Esophagus squamous epithelium (tissue), 4 donors: ENCODE results near the gene DTNB.

ENCODE experiments used
- POLR2A ChIP-seq, 4 donors: fragments of 450-650 bp; IDR thresholded peaks; one replicate each; pipeline ENCODE4 v1.6.1; 2017; ENCODE audit warnings: antibody characterized with exemption in 4 of 4, mild to moderate bottlenecking in 4 of 4, moderate library complexity in 3 of 4
- TF ChIP-seq, protein P1 (sequence below), 6 experiments: fragments of 450-650 bp in 4 of 6; fragments of 200-600 bp in 2 of 6; sonication (generic) in 2 of 6; IDR thresholded peaks; one replicate each; pipeline ENCODE4 v1.5.1; 2016 to 2019; ENCODE audit warnings: antibody characterized with exemption in 6 of 6, mild to moderate bottlenecking in 4 of 6, moderate library complexity in 4 of 6

DNA sequence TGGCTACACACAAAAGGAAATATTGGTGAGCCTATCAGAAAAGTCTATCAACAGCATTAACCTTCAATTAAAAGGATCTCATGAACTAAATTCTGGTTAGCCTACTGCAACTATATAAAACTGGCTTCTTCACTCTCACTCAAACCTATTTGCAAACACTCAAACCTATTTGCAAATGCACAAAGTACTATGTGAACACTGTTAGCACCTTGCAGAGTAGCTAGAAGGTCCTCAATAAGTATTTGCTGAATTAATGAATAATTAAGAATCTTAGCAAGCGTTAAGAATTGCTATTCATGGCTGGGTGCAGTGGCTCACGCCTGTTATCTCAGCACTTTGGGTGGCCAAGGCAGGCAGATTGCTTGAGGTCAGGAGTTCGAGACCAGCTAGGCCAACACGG lies 150.3 kb downstream of the DTNB start:
- TF ChIP-seq, protein P1, sequence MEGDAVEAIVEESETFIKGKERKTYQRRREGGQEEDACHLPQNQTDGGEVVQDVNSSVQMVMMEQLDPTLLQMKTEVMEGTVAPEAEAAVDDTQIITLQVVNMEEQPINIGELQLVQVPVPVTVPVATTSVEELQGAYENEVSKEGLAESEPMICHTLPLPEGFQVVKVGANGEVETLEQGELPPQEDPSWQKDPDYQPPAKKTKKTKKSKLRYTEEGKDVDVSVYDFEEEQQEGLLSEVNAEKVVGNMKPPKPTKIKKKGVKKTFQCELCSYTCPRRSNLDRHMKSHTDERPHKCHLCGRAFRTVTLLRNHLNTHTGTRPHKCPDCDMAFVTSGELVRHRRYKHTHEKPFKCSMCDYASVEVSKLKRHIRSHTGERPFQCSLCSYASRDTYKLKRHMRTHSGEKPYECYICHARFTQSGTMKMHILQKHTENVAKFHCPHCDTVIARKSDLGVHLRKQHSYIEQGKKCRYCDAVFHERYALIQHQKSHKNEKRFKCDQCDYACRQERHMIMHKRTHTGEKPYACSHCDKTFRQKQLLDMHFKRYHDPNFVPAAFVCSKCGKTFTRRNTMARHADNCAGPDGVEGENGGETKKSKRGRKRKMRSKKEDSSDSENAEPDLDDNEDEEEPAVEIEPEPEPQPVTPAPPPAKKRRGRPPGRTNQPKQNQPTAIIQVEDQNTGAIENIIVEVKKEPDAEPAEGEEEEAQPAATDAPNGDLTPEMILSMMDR (IDR thresholded peaks at IDR 0.05) = no peak
- no peak for TF ChIP-seq POLR2A (IDR thresholded peaks at IDR 0.05)
